DND-41 (cell line): ENCODE data around the gene GDF11.

Experiments
- CTCF ChIP-seq: IDR thresholded peaks from 2 replicates; pipeline ENCODE4 v1.5.1; 2012; ENCODE audit warnings: borderline replicate concordance, low read length, moderate library complexity, mild to moderate bottlenecking; ENCODE audit not compliant: poor library complexity, severe bottlenecking; ENCODE audit errors: extremely low read depth
- EZH2 ChIP-seq: IDR thresholded peaks from 3 replicates; pipeline ENCODE4 v1.6.1; 2012; ENCODE audit warnings: borderline replicate concordance, low read depth, mild to moderate bottlenecking, moderate library complexity, low read length, inconsistent platforms; ENCODE audit not compliant: severe bottlenecking

GRCh38 chr12:55727643-55728185 is 15.2 kb upstream of the GDF11 start:
- TF ChIP-seq CTCF (no peak), EZH2 (no peak)
